Neuronal stem cell (in vitro differentiated cells): ENCODE data around the gene SLC22A14.

Experiments used
- DNase-seq: peaks from one replicate; pipeline ENCODE4 v3.0.0-alpha.2; 2013; ENCODE audit warnings: low spot score
- H2AFZ ChIP-seq: one replicate; pipeline ENCODE4 v1.6.1; 2013; ENCODE audit warnings: mild to moderate bottlenecking, low read length, inconsistent platforms
- H2AK5ac ChIP-seq: 2 replicates; pipeline ENCODE4 v1.6.1; 2013; ENCODE audit warnings: low read depth, mild to moderate bottlenecking, inconsistent platforms, low read length, moderate library complexity, mixed read lengths
- H2BK120ac ChIP-seq: 2 replicates; pipeline ENCODE4 v1.6.1; 2013; ENCODE audit warnings: low read depth, mild to moderate bottlenecking, inconsistent platforms, low read length, moderate library complexity, mixed read lengths
- H2BK12ac ChIP-seq: one replicate; pipeline ENCODE4 v1.6.1; 2013; ENCODE audit warnings: low read length, inconsistent platforms
- H2BK15ac ChIP-seq: 2 replicates; pipeline ENCODE4 v1.6.1; 2013; ENCODE audit warnings: mild to moderate bottlenecking, low read length, inconsistent platforms, mixed read lengths
- H2BK5ac ChIP-seq: one replicate; pipeline ENCODE4 v1.6.1; 2013; ENCODE audit warnings: inconsistent platforms, mild to moderate bottlenecking, low read length, moderate library complexity
- H3K14ac ChIP-seq: one replicate; pipeline ENCODE4 v1.6.1; 2013; ENCODE audit warnings: low read length, inconsistent platforms
- H3K18ac ChIP-seq: 2 replicates; pipeline ENCODE4 v1.6.1; 2013; ENCODE audit warnings: low read length, inconsistent platforms
- H3K23ac ChIP-seq: 2 replicates; pipeline ENCODE4 v1.6.1; 2013; ENCODE audit warnings: low read depth, mild to moderate bottlenecking, mixed read lengths, low read length, inconsistent platforms; ENCODE audit not compliant: poor library complexity
- H3K27ac ChIP-seq: replicated peaks from 3 replicates; pipeline ENCODE4 v1.5.1; 2013; ENCODE audit warnings: low read length, inconsistent platforms
- H3K27me3 ChIP-seq, 3 experiments: 2 replicates each; pipeline ENCODE4 v1.6.1; 2013; ENCODE audit warnings: low read length in 3 of 3, mild to moderate bottlenecking in 2 of 3, inconsistent platforms in 1 of 3, low read depth in 1 of 3, mixed read lengths in 1 of 3, moderate library complexity in 1 of 3; ENCODE audit not compliant: control insufficient read depth in 3 of 3, insufficient read depth in 3 of 3
- H3K36me3 ChIP-seq, 2 donors: replicated peaks in 1 of 2; 2 replicates each; pipeline ENCODE4 v1.6.1; 2013; ENCODE audit warnings: low read length in 2 of 2; ENCODE audit not compliant: control insufficient read depth in 2 of 2, insufficient read depth in 2 of 2
- H3K4ac ChIP-seq: 2 replicates; pipeline ENCODE4 v1.6.1; 2013; ENCODE audit warnings: inconsistent platforms, mild to moderate bottlenecking, low read length, moderate library complexity
- H3K4me1 ChIP-seq, 2 donors: 1 replicate in 1 of 2; 2 replicates in 1 of 2; pipeline ENCODE4 v1.6.1; 2013; ENCODE audit warnings: low read length in 2 of 2, low read depth in 1 of 2; ENCODE audit not compliant: control insufficient read depth in 2 of 2, insufficient read depth in 1 of 2
- H3K4me2 ChIP-seq: one replicate; pipeline ENCODE4 v1.6.1; 2013; ENCODE audit warnings: mild to moderate bottlenecking, low read length, inconsistent platforms; ENCODE audit not compliant: insufficient read depth, poor library complexity, severe bottlenecking
- H3K4me3 ChIP-seq, 2 donors: 2 replicates each; pipeline ENCODE4 v1.5.1; 2013; ENCODE audit warnings: low read length in 2 of 2, mild to moderate bottlenecking in 2 of 2, inconsistent platforms in 1 of 2, moderate library complexity in 1 of 2
- H3K79me1 ChIP-seq: one replicate; pipeline ENCODE4 v1.6.1; 2013; ENCODE audit warnings: low read depth, mild to moderate bottlenecking, inconsistent platforms, low read length, moderate library complexity
- H3K9ac ChIP-seq: one replicate; pipeline ENCODE4 v1.6.1; 2013; ENCODE audit warnings: mild to moderate bottlenecking, low read depth, low read length, inconsistent platforms; ENCODE audit not compliant: poor library complexity
- H3K9me3 ChIP-seq, 2 donors: replicated peaks in 1 of 2; 2 replicates each; pipeline versions ENCODE3 to v1.6.1; 2013; ENCODE audit warnings: low read length in 2 of 2, mild to moderate bottlenecking in 2 of 2, inconsistent platforms in 1 of 2, low read depth in 1 of 2, mixed read lengths in 1 of 2, moderate library complexity in 1 of 2; ENCODE audit not compliant: control insufficient read depth in 2 of 2, insufficient read depth in 1 of 2
- H4K8ac ChIP-seq: one replicate; pipeline ENCODE4 v1.6.1; 2013; ENCODE audit warnings: low read depth, mild to moderate bottlenecking, inconsistent platforms, low read length, moderate library complexity
- H4K91ac ChIP-seq: one replicate; pipeline ENCODE4 v1.6.1; 2013; ENCODE audit warnings: low read length, low read depth, mild to moderate bottlenecking, inconsistent platforms; ENCODE audit not compliant: poor library complexity
- WGBS, 2 donors: extraction: QIAGEN DNeasy Blood & Tissue Kit; methylation state at CpG; one replicate each; pipeline ENCODE4 v1.1.7; 2013; ENCODE audit warnings: missing lambda C conversion rate in 2 of 2, mixed read lengths in 1 of 2; ENCODE audit not compliant: insufficient read length in 2 of 2, insufficient replicate concordance in 1 of 2; ENCODE audit errors: extremely low coverage in 2 of 2; 5-methylcytosine and 5-hydroxymethylcytosine counted together

SLC22A14 gene

DNA sequence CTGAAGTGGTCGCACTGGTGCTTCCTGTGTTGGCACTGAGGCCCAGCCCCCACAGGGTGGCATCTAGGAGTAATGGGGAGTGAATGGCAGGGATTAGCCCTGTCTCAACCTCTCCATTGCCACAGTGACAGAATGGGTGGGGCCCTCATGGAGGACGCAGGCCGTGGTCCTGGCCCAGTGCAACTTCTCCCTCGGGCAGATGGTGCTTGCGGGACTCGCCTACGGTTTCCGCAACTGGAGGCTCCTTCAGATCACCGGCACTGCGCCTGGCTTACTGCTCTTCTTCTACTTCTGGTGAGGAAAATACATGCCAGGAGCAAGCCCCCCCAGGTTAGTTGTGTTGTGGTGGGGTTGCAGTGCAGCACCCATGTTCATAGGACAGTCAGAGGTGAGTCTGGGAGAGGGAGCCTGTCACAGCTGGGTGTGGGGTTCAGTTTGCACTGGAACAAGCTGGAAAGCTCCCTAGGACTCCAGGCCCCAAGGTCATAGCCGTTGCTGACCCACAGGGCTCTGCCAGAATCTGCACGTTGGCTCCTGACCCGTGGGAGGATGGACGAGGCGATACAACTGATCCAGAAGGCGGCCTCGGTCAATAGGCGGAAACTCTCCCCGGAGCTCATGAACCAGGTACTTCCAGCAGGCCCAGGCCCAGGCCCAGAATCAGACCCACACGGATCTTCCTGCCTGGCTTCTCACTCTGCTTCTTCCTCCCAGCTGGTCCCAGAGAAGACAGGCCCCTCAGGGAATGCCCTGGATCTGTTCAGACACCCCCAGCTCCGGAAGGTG is 7.0 kb upstream of the SLC22A14 start:
- Histone ChIP-seq H2BK12ac (no peak overlapping the region), H3K23ac (peak overlapping the region; percentile 75), H3K4me3 (peak overlapping the region in 1 of 2 donors; percentile 51), H3K4me1 (peaks cover 0 to 3% of the 10 kb centered on the region in 2 donors), H3K27ac (no peak overlapping the region), H3K9me3 (peaks cover 0 to 3% of the 10 kb centered on the region in 2 donors), H3K4me2 (no peak overlapping the region), H3K18ac (no peak overlapping the region), H3K27me3 (no peaks in the 10 kb centered on the region), H2BK5ac (no peak overlapping the region), H2BK120ac (no peak overlapping the region), H4K8ac (no peak overlapping the region), H4K91ac (no peak overlapping the region), H3K36me3 (no peaks in the 10 kb centered on the region), H2AK5ac (peak overlapping the region; percentile 34), H2AFZ (no peak overlapping the region), H2BK15ac (peak overlapping the region; percentile 9), H3K14ac (peak overlapping the region; percentile 47), H3K4ac (no peak overlapping the region), H3K9ac (no peak overlapping the region), H3K79me1 (peaks cover 4% of the 10 kb centered on the region)
- DNase-seq: no peak
- no CpG with 5 or more reads among the region's 21 CpGs for WGBS, 2 donors

DNA sequence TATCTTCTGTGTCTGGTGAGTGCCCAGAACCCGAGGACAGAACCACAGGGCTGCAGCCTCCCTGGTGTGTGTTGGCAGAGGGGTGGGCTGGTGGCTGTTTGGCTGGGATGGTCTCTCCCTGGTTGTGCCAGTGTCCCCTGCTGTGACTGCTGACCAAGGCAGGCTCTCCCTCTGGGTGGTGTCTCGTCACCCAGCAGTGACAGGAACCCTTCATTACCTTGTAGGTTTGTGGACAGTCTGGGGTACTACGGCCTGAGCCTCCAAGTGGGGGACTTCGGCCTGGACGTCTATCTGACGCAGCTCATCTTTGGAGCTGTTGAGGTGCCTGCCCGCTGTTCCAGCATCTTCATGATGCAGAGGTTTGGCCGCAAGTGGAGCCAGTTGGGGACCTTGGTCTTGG is 6.4 kb upstream of the SLC22A14 start:
- Histone ChIP-seq H3K27me3 (no peaks in the 10 kb centered on the region), H3K9ac (no peak overlapping the region), H3K4me3 (no peak overlapping the region), H3K79me1 (peaks cover 4% of the 10 kb centered on the region), H3K9me3 (peaks cover 0 to 3% of the 10 kb centered on the region in 2 donors), H2BK120ac (no peak overlapping the region), H3K4me1 (peaks cover 0 to 3% of the 10 kb centered on the region in 2 donors), H3K4me2 (no peak overlapping the region), H3K36me3 (no peaks in the 10 kb centered on the region), H2BK5ac (no peak overlapping the region), H4K8ac (no peak overlapping the region), H3K4ac (no peak overlapping the region), H2BK12ac (no peak overlapping the region), H3K27ac (no peak overlapping the region), H3K14ac (peak overlapping the region; percentile 47), H4K91ac (no peak overlapping the region), H2BK15ac (no peak overlapping the region), H2AFZ (no peak overlapping the region), H3K23ac (peak overlapping the region; percentile 75), H2AK5ac (peak overlapping the region; percentile 34), H3K18ac (no peak overlapping the region)
- WGBS, 2 donors: no CpG with 5 or more reads among the region's 8 CpGs
- no peak for DNase-seq

DNA sequence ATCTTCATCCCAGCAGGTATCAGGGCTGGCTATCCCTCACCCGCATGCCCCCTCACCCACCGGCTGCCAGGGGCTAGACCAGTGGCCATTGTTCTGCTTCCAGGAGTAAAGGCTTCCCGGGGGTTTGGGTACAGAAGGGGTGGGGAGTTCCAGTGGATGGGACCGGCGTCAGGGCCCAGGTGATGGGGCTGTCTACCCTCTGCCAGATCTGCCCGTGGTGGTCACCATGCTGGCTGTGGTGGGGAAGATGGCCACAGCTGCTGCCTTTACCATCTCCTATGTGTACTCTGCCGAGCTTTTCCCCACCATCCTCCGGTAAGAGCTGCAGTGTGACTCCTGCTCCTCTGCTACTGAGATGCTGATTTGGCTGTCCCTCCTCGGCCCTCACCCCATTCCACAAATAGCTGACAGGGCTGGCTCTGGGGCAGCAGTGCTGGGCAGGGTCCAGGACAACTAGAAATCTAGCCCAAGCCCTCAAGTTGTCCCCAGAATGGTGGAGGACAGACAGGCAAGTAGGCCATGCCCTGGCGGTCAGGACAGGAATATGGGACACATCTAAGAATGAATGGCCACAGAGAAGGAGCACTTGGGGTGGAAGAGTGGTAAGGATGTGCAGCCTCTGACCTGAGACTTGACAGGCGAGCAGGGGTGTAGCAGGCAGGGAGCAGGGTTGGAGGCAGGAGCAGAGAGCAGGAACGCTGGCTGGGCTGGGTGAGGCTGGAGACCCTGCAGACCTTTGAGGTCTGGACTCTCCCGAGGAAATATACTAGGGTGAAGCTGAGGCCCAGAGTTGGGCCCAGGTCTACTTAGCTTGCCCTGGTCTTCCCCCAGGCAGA is 5.8 kb upstream of the SLC22A14 start:
- H3K27ac ChIP-seq: no peak overlapping the region
- no peak overlapping the region for H3K18ac ChIP-seq
- no peaks in the 10 kb centered on the region for H3K27me3 ChIP-seq
- no peak overlapping the region for H2AFZ ChIP-seq
- H3K4me2 ChIP-seq: no peak overlapping the region
- peak overlapping the region; percentile 46 for H3K23ac ChIP-seq
- no peaks in the 10 kb centered on the region for H3K36me3 ChIP-seq
- H2BK5ac ChIP-seq: no peak overlapping the region
- no peak overlapping the region for H2BK120ac ChIP-seq
- H4K91ac ChIP-seq: no peak overlapping the region
- H3K4me3 ChIP-seq: no peak overlapping the region
- no peak overlapping the region for H2BK12ac ChIP-seq
- H3K9ac ChIP-seq: no peak overlapping the region
- H3K4ac ChIP-seq: no peak overlapping the region
- WGBS, 2 donors: no CpG with 5 or more reads among the region's 13 CpGs
- peaks cover 0 to 3% of the 10 kb centered on the region in 2 donors for H3K4me1 ChIP-seq
- H3K14ac ChIP-seq: no peak overlapping the region
- H4K8ac ChIP-seq: no peak overlapping the region
- peaks cover 0 to 3% of the 10 kb centered on the region in 2 donors for H3K9me3 ChIP-seq
- no peak overlapping the region for H2BK15ac ChIP-seq
- DNase-seq: no peak
- H2AK5ac ChIP-seq: peak overlapping the region; percentile 5
- peaks cover 4% of the 10 kb centered on the region for H3K79me1 ChIP-seq
